IMR-90 (cell line): Measurements from ENCODE around the gene FBN3. TPM values are rescaled to one million over a fixed set of nuclear protein-coding genes. Genes with fewer than 3 reads are reported as not detected.

Experiments
- ATAC-seq: fragments of 200-7000 bp; cut with Tn5 transposase; 2 replicates; pipeline ENCODE4 v1.9.1; 2020; ENCODE audit warnings: low read depth, mild to moderate bottlenecking, moderate library complexity
- BruUV-seq: library from RNA; stranded (reverse); fragments of 400-500 nt; replicated peaks from 2 replicates; lab custom pipeline; 2021; lab: Mats Ljungman, UMichigan
- CTCF ChIA-PET: fragments of 300-600 bp; formaldehyde crosslinking; extraction: SDS; loops from one replicate; lab custom pipeline; 2021; ENCODE audit warnings: antibody characterized with exemption; lab: Yijun Ruan, JAX
- POLR2A ChIA-PET: fragments of 300-600 bp; sonication (Branson Sonifier 250); formaldehyde crosslinking; loops from one replicate; lab custom pipeline; 2022; ENCODE audit warnings: antibody characterized with exemption; ENCODE audit not compliant: unreplicated experiment; lab: Charles Lee
- DNase-seq: peaks from one replicate; pipeline ENCODE4 v3.0.0; 2013
- H2AFZ ChIP-seq: replicated peaks from 2 replicates; pipeline ENCODE3; 2013; ENCODE audit warnings: low read length, mild to moderate bottlenecking; ENCODE audit not compliant: poor library complexity
- H2AK5ac ChIP-seq: 2 replicates; pipeline ENCODE4 v1.6.1; 2013; ENCODE audit warnings: low read depth, low read length, inconsistent platforms
- H2AK9ac ChIP-seq: replicated peaks from 2 replicates; pipeline ENCODE3; 2013; ENCODE audit warnings: mild to moderate bottlenecking, low read depth, low read length, moderate library complexity; ENCODE audit not compliant: poor library complexity
- H2BK120ac ChIP-seq: 2 replicates; pipeline ENCODE4 v1.6.1; 2013; ENCODE audit warnings: low read depth, low read length, inconsistent platforms
- H2BK15ac ChIP-seq: 3 replicates; pipeline ENCODE4 v1.6.1; 2013; ENCODE audit warnings: low read depth, low read length, inconsistent platforms
- H2BK20ac ChIP-seq: 2 replicates; pipeline ENCODE4 v1.6.1; 2013; ENCODE audit warnings: low read depth, mild to moderate bottlenecking, inconsistent platforms, low read length, moderate library complexity
- H2BK5ac ChIP-seq: 2 replicates; pipeline ENCODE4 v1.6.1; 2013; ENCODE audit warnings: mild to moderate bottlenecking, low read depth, low read length, inconsistent platforms; ENCODE audit not compliant: poor library complexity, severe bottlenecking
- H3K14ac ChIP-seq: replicated peaks from 2 replicates; pipeline ENCODE4 v1.6.1; 2013; ENCODE audit warnings: low read depth, low read length, inconsistent platforms
- H3K18ac ChIP-seq: 2 replicates; pipeline ENCODE4 v1.6.1; 2013; ENCODE audit warnings: low read depth, low read length, control low read depth
- H3K23ac ChIP-seq: 2 replicates; pipeline ENCODE4 v1.6.1; 2013; ENCODE audit warnings: low read depth, low read length, inconsistent platforms
- H3K27ac ChIP-seq: 2 replicates; pipeline ENCODE4 v1.5.1; 2013; ENCODE audit warnings: mild to moderate bottlenecking, control low read depth, low read length; ENCODE audit not compliant: insufficient read depth
- H3K27me3 ChIP-seq: 2 replicates; pipeline ENCODE4 v1.6.1; 2013; ENCODE audit warnings: low read length; ENCODE audit not compliant: control insufficient read depth, insufficient read depth
- H3K36me3 ChIP-seq: 2 replicates; pipeline ENCODE4 v1.6.1; 2013; ENCODE audit warnings: low read length, mixed read lengths; ENCODE audit not compliant: control insufficient read depth, insufficient read depth
- H3K4ac ChIP-seq: 2 replicates; pipeline ENCODE4 v1.6.1; 2013; ENCODE audit warnings: low read depth, low read length, inconsistent platforms
- H3K4me1 ChIP-seq: 2 replicates; pipeline ENCODE4 v1.6.1; 2013; ENCODE audit warnings: low read length, mixed read lengths; ENCODE audit not compliant: control insufficient read depth, insufficient read depth
- H3K4me2 ChIP-seq: 2 replicates; pipeline ENCODE4 v1.6.1; 2013; ENCODE audit warnings: low read depth, mild to moderate bottlenecking, control low read depth, low read length, moderate library complexity
- H3K4me3 ChIP-seq: 2 replicates; pipeline ENCODE4 v1.5.1; 2013; ENCODE audit warnings: low read depth, mild to moderate bottlenecking, control low read depth, low read length, moderate library complexity; ENCODE audit not compliant: insufficient read depth
- H3K56ac ChIP-seq: 2 replicates; pipeline ENCODE4 v1.6.1; 2013; ENCODE audit warnings: low read length, inconsistent platforms; ENCODE audit not compliant: insufficient read depth; ENCODE audit errors: extremely low read depth
- H3K79me1 ChIP-seq, 2 experiments: 2 replicates each; pipeline ENCODE4 v1.6.1; 2013; ENCODE audit warnings: low read length in 2 of 2, inconsistent platforms in 1 of 2, low read depth in 1 of 2
- H3K9ac ChIP-seq: 2 replicates; pipeline ENCODE4 v1.6.1; 2013; ENCODE audit warnings: low read depth, low read length, control low read depth
- H3K9me1 ChIP-seq: 2 replicates; pipeline ENCODE4 v1.6.1; 2013; ENCODE audit warnings: low read length, inconsistent platforms; ENCODE audit not compliant: insufficient read depth
- H3K9me3 ChIP-seq: 2 replicates; pipeline ENCODE4 v1.6.1; 2013; ENCODE audit warnings: low read length; ENCODE audit not compliant: control insufficient read depth, insufficient read depth
- H4K20me1 ChIP-seq: 2 replicates; pipeline ENCODE4 v1.6.1; 2013; ENCODE audit warnings: low read length, inconsistent platforms; ENCODE audit not compliant: insufficient read depth
- H4K5ac ChIP-seq: 2 replicates; pipeline ENCODE4 v1.6.1; 2013; ENCODE audit warnings: mild to moderate bottlenecking, low read depth, low read length, control low read depth
- H4K8ac ChIP-seq, 2 experiments: 2 replicates each; pipeline ENCODE4 v1.6.1; 2013; ENCODE audit warnings: low read depth in 2 of 2, low read length in 2 of 2, control low read depth in 1 of 2, inconsistent platforms in 1 of 2
- H4K91ac ChIP-seq: 2 replicates; pipeline ENCODE4 v1.6.1; 2013; ENCODE audit warnings: low read depth, low read length, inconsistent platforms; ENCODE audit not compliant: insufficient read depth
- CHD1 ChIP-seq: IDR thresholded peaks from 2 replicates; pipeline ENCODE4 v1.6.1; 2012; ENCODE audit warnings: low read depth, low read length, improper control_type of control experiment
- FOS ChIP-seq: fragments of 150-350 bp; IDR thresholded peaks from 2 replicates; pipeline ENCODE4 v1.6.1; 2016; ENCODE audit warnings: low read depth, low read length
- MAZ ChIP-seq: IDR thresholded peaks from 2 replicates; pipeline ENCODE4 v1.6.1; 2012; ENCODE audit warnings: low read depth, mild to moderate bottlenecking, low read length, improper control_type of control experiment, moderate library complexity, borderline replicate concordance
- MXI1 ChIP-seq: IDR thresholded peaks from 2 replicates; pipeline ENCODE4 v1.6.1; 2012; ENCODE audit warnings: low read depth, mild to moderate bottlenecking, low read length, moderate library complexity, borderline replicate concordance
- SMC3 ChIP-seq: fragments of 150-350 bp; IDR thresholded peaks from 2 replicates; pipeline ENCODE4 v1.6.1; 2016; ENCODE audit warnings: low read depth, mild to moderate bottlenecking, antibody characterized with exemption, low read length, moderate library complexity
- WGBS, 2 experiments: methylation state at CpG; one replicate each; pipeline versions ENCODE4 v1.1.5 to v1.1.7; 2013; ENCODE audit warnings: missing lambda C conversion rate in 2 of 2; ENCODE audit not compliant: insufficient read length in 1 of 2; ENCODE audit errors: extremely low coverage in 2 of 2; 5-methylcytosine and 5-hydroxymethylcytosine counted together
- dilution Hi-C: fragments of 300-500 bp; cut with HindIII; formaldehyde crosslinking; loops from one replicate; pipeline ENCODE4 v1.14.3; 2018; ENCODE audit warnings: low sequenced_read_pairs; ENCODE audit not compliant: unreplicated experiment
- in situ Hi-C: fragments of 300-500 bp; cut with MboI; formaldehyde crosslinking; loops from 3 replicates; pipeline ENCODE4 v1.14.3; 2019; ENCODE audit warnings: low sequenced_read_pairs, inconsistent platforms, mixed read lengths
- intact Hi-C: fragments of 100-400 bp; cut with micrococcal nuclease; formaldehyde crosslinking; loops from 2 replicates; pipeline ENCODE4 v1.10.0; 2022
- polyA plus RNA-seq, 3 experiments: library from polyadenylated mRNA; depleted of rRNA; stranded (reverse); fragments of >200 nt; gene quantifications; 2 replicates each; pipeline ENCODE4 v1.2.3, GENCODE V29; 2012; ENCODE audit warnings: low replicate concordance in 1 of 3
- total RNA-seq: library from RNA; depleted of rRNA; stranded (reverse); fragments of >200 nt; gene quantifications from 2 replicates; pipeline ENCODE4 v1.2.3, GENCODE V29; 2012

The FBN3 gene
- total and polyA plus RNA-seq, 2 of the 4 experiments (the other 2 are of a cell fraction), result not detected

DNA sequence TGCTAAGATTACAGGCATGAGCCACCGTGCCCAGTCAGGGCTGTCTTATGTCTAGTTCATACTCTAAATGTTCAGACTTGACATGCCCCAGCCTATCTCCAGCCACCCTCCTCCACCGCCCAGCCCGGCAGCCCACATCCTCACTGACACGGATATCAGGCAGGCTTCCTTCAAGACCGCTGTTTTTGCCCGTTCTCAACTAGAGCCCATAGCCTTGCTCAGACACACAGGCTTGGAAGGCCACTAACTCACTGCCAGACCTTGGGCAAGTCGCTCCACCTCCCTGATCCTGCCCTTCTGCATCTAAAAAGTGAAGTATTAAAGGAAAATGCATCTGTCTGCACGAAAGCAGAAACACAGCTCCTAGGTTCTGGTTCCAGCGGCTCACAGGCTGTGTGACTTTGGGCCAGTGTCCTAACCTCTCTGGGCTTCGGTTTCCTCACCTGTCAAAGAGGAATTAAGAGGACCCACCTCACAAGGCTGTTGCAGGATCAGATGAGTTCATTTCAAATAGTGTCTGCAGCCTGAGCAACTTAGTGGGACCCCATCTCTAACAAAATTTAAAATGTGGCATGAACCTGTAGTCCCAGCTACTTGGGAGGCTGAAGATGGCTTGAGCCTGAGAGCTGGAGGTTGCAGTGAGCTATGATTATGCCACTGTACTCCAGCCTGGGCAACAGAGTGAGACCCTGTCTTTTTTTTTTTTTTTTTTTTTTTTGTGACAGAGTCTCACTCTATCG, 45.3 kb upstream of the FBN3 start:
- Histone ChIP-seq H2BK20ac (no peak overlapping the region), H3K9me1 (no peaks in the 10 kb centered on the region), H2AK5ac (no peak overlapping the region; the same call in 1 of the 2 replicates), H3K4ac (no peak overlapping the region), H2BK120ac (no peak overlapping the region), H4K20me1 (no peaks in the 10 kb centered on the region), H4K91ac (no peak overlapping the region), H2BK15ac (no peak overlapping the region), H3K23ac (no peak overlapping the region), H3K4me1 (peaks cover 2% of the 10 kb centered on the region; the same call in 1 of the 2 replicates), H3K36me3 (no peaks in the 10 kb centered on the region), H3K79me1 (no peaks in the 10 kb centered on the region), H3K27ac (no peak overlapping the region), H2AK9ac (no peak overlapping the region), H3K18ac (no peak overlapping the region; the same call in 1 of the 2 replicates), H3K4me2 (no peak overlapping the region), H3K9me3 (no peaks in the 10 kb centered on the region), H3K4me3 (no peak overlapping the region), H4K5ac (no peak overlapping the region; the same call in 1 of the 2 replicates), H2BK5ac (no peak overlapping the region), H3K14ac (no peak overlapping the region), H3K56ac (no peak overlapping the region), H4K8ac (peak overlapping the region in 1 of 2 experiments; percentile 17; a peak in 2 of 4 replicates), H3K27me3 (peaks cover 2% of the 10 kb centered on the region; the same call in 1 of the 2 replicates), H3K9ac (no peak overlapping the region), H2AFZ (no peak overlapping the region)
- BruUV-seq, result no TSS peak
- ChIA-PET POLR2A (no interaction called here), CTCF (no interaction called here)
- WGBS, 2 experiments, result 67% methylated on average over 5 of the region's 11 CpGs; no CpG with 5 or more reads in 1 of the 2 experiments
- no peak for DNase-seq
- dilution Hi-C loops, result no loop called here
- in situ Hi-C loops, result no loop called here
- ATAC-seq, result no peak
- TF ChIP-seq MXI1 (no peak), FOS (no peak), CHD1 (no peak), SMC3 (no peak), MAZ (no peak)
- intact Hi-C loops, result no loop called here
